ENCODE data around the gene TADA2A.

- TF ChIP-seq, protein P1, sequence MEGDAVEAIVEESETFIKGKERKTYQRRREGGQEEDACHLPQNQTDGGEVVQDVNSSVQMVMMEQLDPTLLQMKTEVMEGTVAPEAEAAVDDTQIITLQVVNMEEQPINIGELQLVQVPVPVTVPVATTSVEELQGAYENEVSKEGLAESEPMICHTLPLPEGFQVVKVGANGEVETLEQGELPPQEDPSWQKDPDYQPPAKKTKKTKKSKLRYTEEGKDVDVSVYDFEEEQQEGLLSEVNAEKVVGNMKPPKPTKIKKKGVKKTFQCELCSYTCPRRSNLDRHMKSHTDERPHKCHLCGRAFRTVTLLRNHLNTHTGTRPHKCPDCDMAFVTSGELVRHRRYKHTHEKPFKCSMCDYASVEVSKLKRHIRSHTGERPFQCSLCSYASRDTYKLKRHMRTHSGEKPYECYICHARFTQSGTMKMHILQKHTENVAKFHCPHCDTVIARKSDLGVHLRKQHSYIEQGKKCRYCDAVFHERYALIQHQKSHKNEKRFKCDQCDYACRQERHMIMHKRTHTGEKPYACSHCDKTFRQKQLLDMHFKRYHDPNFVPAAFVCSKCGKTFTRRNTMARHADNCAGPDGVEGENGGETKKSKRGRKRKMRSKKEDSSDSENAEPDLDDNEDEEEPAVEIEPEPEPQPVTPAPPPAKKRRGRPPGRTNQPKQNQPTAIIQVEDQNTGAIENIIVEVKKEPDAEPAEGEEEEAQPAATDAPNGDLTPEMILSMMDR (IDR thresholded peaks at IDR 0.05; ENCODE audit: poor library complexity) = no peak
- no peak for TF ChIP-seq EZH2 (IDR thresholded peaks at IDR 0.05; ENCODE audit: borderline replicate concordance)
- no peak for TF ChIP-seq EZH2phosphoT487 (IDR thresholded peaks at IDR 0.05; ENCODE audit: low read depth, severe bottlenecking, unreplicated experiment)
Measured at GRCh38 chr17:37481001-37481665, 74.4 kb downstream of the TADA2A start.
